Lower leg skin (tissue), 4 donors: ENCODE results near the gene TMEM135. TPM values are rescaled to one million over a fixed set of nuclear protein-coding genes. Genes with fewer than 3 reads are reported as not detected.

ENCODE experiments used
- DNase-seq, 2 donors: peaks; one replicate each; pipeline ENCODE4 v3.0.0-alpha.2; 2019; ENCODE audit warnings: low spot score in 2 of 2
- H3K4me3 ChIP-seq: fragments of 200-600 bp; sonication (generic); 2 replicates; pipeline ENCODE4 v1.5.1; 2017; ENCODE audit warnings: mild to moderate bottlenecking, low read depth; ENCODE audit not compliant: poor library complexity, severe bottlenecking
- CTCF ChIP-seq, 3 donors: fragments of 450-650 bp; IDR thresholded peaks; one replicate each; pipeline ENCODE4 v1.5.1; 2016; ENCODE audit warnings: antibody characterized with exemption in 3 of 3, mild to moderate bottlenecking in 3 of 3, moderate library complexity in 2 of 3
- POLR2A ChIP-seq, 2 donors: fragments of 450-650 bp; IDR thresholded peaks; one replicate each; pipeline ENCODE4 v1.6.1; 2016 to 2017; ENCODE audit warnings: antibody characterized with exemption in 2 of 2, mild to moderate bottlenecking in 1 of 2, moderate library complexity in 1 of 2
- WGBS, 2 donors: methylation state at CpG; one replicate each; pipeline ENCODE4 v1.1.5; 2018; 5-methylcytosine and 5-hydroxymethylcytosine counted together
- intact Hi-C: fragments of 100-400 bp; cut with DNase I; formaldehyde crosslinking; loops from one replicate; pipeline ENCODE4 v1.15.0; 2023; ENCODE audit warnings: low total_unique reads
- total RNA-seq, 4 donors: library from RNA; depleted of rRNA; stranded (reverse); fragments of >200 nt; gene quantifications; one replicate each; pipeline ENCODE4 v1.1.0, GENCODE V29; 2016

The TMEM135 gene
- total RNA-seq, 4 donors from 2014 or later = 6.2 to 14.2 (median 10.3) TPM

- DNase-seq = no peak
- TF ChIP-seq POLR2A (IDR thresholded peaks at IDR 0.05) (no peak), CTCF (IDR thresholded peaks at IDR 0.05) (no peak)
- intact Hi-C loops = no loop called here
- H3K4me3 ChIP-seq = no peak overlapping the region
- 88 to 92% methylated on average over 2 of the region's 2 CpGs for WGBS, 2 donors
These were observed 90.6 kb downstream of the TMEM135 start for GRCh38 chr11:87128372-87128771.

DNA sequence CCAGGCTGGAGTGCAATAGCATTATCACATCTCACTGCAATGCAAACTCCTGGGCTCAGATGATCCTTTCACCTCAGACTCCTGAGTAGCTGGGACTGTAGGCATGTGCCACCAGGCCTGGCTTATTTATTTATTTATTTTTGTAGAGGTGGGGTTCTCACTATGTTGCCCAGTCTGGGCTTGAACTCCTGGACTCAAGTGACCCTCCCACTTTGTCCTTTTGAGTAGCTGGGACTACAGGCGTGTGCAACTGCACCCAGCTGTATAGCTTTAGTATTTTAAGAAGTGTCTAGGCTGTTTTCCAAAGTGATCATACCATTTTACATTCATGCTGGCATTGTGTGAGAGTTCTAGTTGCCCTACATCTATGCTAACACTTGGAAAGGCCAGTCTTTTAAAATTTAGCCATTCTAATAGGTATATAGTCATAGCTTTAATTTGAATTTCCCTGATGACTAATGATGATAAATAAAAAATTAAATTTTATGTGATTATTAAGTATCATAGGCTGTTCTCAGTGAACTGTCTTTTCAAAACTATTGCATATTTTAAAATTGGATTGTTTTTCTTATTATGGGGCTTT is 96.9 kb downstream of the TMEM135 start:
- TF ChIP-seq POLR2A (IDR thresholded peaks at IDR 0.05) = no peak
- DNase-seq = no peak
- 96 to 100% methylated on average over 1 of the region's 1 CpG for WGBS, 2 donors
- intact Hi-C loops = no loop called here
- no peak overlapping the region for H3K4me3 ChIP-seq

DNA sequence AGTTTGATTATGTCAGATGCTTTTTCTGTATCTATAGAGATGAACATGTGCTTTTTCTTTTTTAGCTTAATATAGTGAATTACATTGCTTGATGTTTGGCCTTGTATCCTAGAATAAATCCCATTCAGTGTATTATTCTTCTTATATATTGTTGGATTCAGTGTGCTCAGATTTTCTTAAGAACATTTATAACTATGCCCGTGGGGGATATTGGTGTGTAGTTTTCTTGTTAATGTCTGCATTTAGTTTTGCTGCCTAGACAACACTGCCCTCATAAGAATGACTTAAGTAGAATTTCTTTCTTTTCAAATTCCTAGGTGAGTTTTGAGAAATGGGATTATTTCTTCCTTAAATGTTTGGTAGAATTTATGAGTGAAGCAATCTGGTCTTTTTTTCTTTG is 98.5 kb downstream of the TMEM135 start:
- 83 to 89% methylated on average over 1 of the region's 1 CpG for WGBS, 2 donors
- H3K4me3 ChIP-seq = no peak overlapping the region
- no peak for DNase-seq
- intact Hi-C loops = no loop called here
- TF ChIP-seq POLR2A (IDR thresholded peaks at IDR 0.05) = no peak
- no peak for TF ChIP-seq CTCF (IDR thresholded peaks at IDR 0.05)

DNA sequence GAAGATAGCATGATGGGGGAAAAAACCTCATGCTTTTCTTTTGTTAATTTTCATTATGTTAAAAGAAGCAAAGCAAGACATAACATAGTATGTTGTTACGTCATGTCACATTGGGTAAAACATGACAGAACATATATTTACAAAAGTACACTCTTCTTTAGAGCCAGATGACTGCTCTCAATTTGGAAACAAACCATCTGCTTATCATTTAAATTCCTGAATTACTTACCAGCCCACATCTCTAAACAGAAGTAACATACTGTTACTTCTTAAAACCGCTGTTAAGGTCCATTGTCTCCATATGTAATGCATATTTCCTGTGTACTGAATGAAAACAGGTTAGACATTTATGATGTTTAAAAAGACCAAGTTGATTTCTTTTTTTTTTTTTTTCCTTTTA is 100.0 kb downstream of the TMEM135 start:
- intact Hi-C loops = no loop called here
- WGBS, 2 donors = 59 to 73% methylated on average over 2 of the region's 2 CpGs
- H3K4me3 ChIP-seq = no peak overlapping the region

DNA sequence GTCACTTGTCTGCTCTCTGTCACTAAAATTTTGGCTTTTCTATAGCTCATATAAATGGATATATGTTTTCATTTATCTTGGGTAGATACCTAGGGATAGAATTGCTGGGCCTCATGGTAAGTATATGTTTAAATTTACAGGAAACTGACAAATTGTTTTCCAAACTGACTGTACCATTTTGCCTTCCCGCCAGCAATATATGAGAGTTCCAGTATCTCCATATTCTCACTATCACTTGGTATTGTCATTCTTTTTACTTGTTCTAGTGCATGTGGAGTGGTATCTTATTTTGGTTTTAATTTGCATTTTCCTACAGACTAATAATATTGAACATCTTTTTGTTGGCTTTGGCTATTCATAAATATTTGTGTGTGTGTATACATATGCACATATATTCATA is 101.7 kb downstream of the TMEM135 start:
- TF ChIP-seq POLR2A (IDR thresholded peaks at IDR 0.05) = no peak
- TF ChIP-seq CTCF (IDR thresholded peaks at IDR 0.05) = no peak
- H3K4me3 ChIP-seq = no peak overlapping the region
- DNase-seq = no peak
- intact Hi-C loops = no loop called here
- 3 to 96% methylated on average over 1 of the region's 1 CpG for WGBS, 2 donors

More for the DNA sequence above, 100.0 kb downstream of the TMEM135 start:
- DNase-seq = no peak
- TF ChIP-seq POLR2A (IDR thresholded peaks at IDR 0.05) = no peak
- TF ChIP-seq CTCF (IDR thresholded peaks at IDR 0.05) = no peak

- DNase-seq = no peak
- TF ChIP-seq CTCF (IDR thresholded peaks at IDR 0.05) = no peak
- no peak for TF ChIP-seq POLR2A (IDR thresholded peaks at IDR 0.05)
- WGBS, 2 donors = 36 to 68% methylated on average over 2 of the region's 2 CpGs
- intact Hi-C loops = no loop called here
- H3K4me3 ChIP-seq = no peak overlapping the region
These were observed 103.6 kb downstream of the TMEM135 start for GRCh38 chr11:87141322-87141721.
